Fibroblast of lung (primary cell): Measurements from ENCODE around the gene CYP4F22.
"Not testable (repeated sequence)": the region's sequence is repeated elsewhere in the genome, so short reads cannot be mapped to it uniquely, and the experiment has no call there.

Source experiments
- CTCF ChIP-seq, 2 donors: IDR thresholded peaks in 1 of 2; conservative IDR thresholded peaks in 1 of 2; 1 replicate in 1 of 2; 2 replicates in 1 of 2; pipeline ENCODE4 v1.5.1; 2011 to 2012; ENCODE audit warnings: low read length in 2 of 2, control low read depth in 1 of 2, inconsistent platforms in 1 of 2, low read depth in 1 of 2, mild to moderate bottlenecking in 1 of 2
- EZH2 ChIP-seq: IDR thresholded peaks from 2 replicates; pipeline ENCODE4 v1.5.1; 2012; ENCODE audit warnings: low read length, control low read depth, mild to moderate bottlenecking; ENCODE audit errors: missing control alignments

GRCh38 chr19:15473821-15474220 is 34.5 kb upstream of the CYP4F22 start:
- TF ChIP-seq CTCF (conservative IDR thresholded peaks at IDR 0.05 in 1 of 2, IDR thresholded peaks at IDR 0.05 in 1 of 2; ENCODE audit: low read depth in 1 of 2, low read length in 2 of 2); EZH2: not testable (repeated sequence)
